Bronchial epithelial cell (primary cell): ENCODE data around the gene OPHN1. TPM values are rescaled to one million over a fixed set of nuclear protein-coding genes. Genes with fewer than 3 reads are reported as not detected.
A peak's percentile ranks its signal among the peaks of the same experiment; 100 is the strongest.

Experiments
- DNase-seq: peaks from one replicate; pipeline ENCODE4 v3.0.0-alpha.2; 2010; ENCODE audit warnings: low read depth
- FAIRE-seq: peaks from 2 replicates; lab custom pipeline; 2011; peaks lifted over from hg19 to GRCh38; lab: Jason Lieb, UNC
- H3K27me3 ChIP-seq: 2 replicates; pipeline ENCODE4 v1.5.1; 2011; ENCODE audit warnings: low read length; ENCODE audit not compliant: control insufficient read depth, insufficient read depth
- H3K36me3 ChIP-seq: 2 replicates; pipeline ENCODE4 v1.5.1; 2011; ENCODE audit warnings: low read length; ENCODE audit not compliant: control insufficient read depth, insufficient read depth
- H3K4me3 ChIP-seq: 2 replicates; pipeline ENCODE4 v1.5.1; 2011; ENCODE audit warnings: mild to moderate bottlenecking, low read depth, low read length, control low read depth
- CTCF ChIP-seq: IDR thresholded peaks from 2 replicates; pipeline ENCODE4 v1.5.1; 2011; ENCODE audit warnings: mild to moderate bottlenecking, moderate library complexity, low read length, control low read depth, inconsistent platforms; ENCODE audit not compliant: insufficient read depth, severe bottlenecking
- total RNA-seq: library from RNA; depleted of rRNA; stranded (reverse); fragments of >200 nt; gene quantifications from 2 replicates; pipeline ENCODE4 v1.2.1, GENCODE V29; 2014

The OPHN1 gene
- total RNA-seq, 1 donor from 2014 or later = 3.2 TPM

GRCh38 chrX:68059469-68059868 lies 373.8 kb downstream of the OPHN1 start:
- H3K36me3 ChIP-seq = no peaks in the 10 kb centered on the region
- H3K4me3 ChIP-seq = no peak overlapping the region
- DNase-seq = peak; percentile 4
- FAIRE-seq = no peak
- no peaks in the 10 kb centered on the region for H3K27me3 ChIP-seq
- TF ChIP-seq CTCF = no peak

GRCh38 chrX:68049466-68049865 lies 383.8 kb downstream of the OPHN1 start:
- no peak for TF ChIP-seq CTCF
- H3K27me3 ChIP-seq = no peaks in the 10 kb centered on the region
- FAIRE-seq (no peak), DNase-seq (no peak)
- no peak overlapping the region for H3K4me3 ChIP-seq
- H3K36me3 ChIP-seq = no peaks in the 10 kb centered on the region

GRCh38 chrX:68048774-68049173 lies 384.5 kb downstream of the OPHN1 start:
- no peak for DNase-seq
- TF ChIP-seq CTCF = no peak
- FAIRE-seq = no peak
- Histone ChIP-seq H3K36me3 (no peaks in the 10 kb centered on the region), H3K27me3 (no peaks in the 10 kb centered on the region), H3K4me3 (no peak overlapping the region)

- peak; percentile 0 for DNase-seq
- Histone ChIP-seq H3K36me3 (no peaks in the 10 kb centered on the region), H3K4me3 (no peak overlapping the region), H3K27me3 (no peaks in the 10 kb centered on the region)
- no peak for TF ChIP-seq CTCF
- no peak for FAIRE-seq
Measured at GRCh38 chrX:68045008-68045577, 388.2 kb downstream of the OPHN1 start.

GRCh38 chrX:68043713-68044438 lies 389.4 kb downstream of the OPHN1 start:
- TF ChIP-seq CTCF = no peak
- no peak for DNase-seq
- Histone ChIP-seq H3K4me3 (no peak overlapping the region), H3K27me3 (no peaks in the 10 kb centered on the region), H3K36me3 (no peaks in the 10 kb centered on the region)
- FAIRE-seq = no peak
